ENCODE results near the gene CCL26. TPM values are rescaled to one million over a fixed set of nuclear protein-coding genes. Genes with fewer than 3 reads are reported as not detected.
"Not testable (repeated sequence)": the region's sequence is repeated elsewhere in the genome, so short reads cannot be mapped to it uniquely, and the experiment has no call there.

The CCL26 gene
- total and polyA plus RNA-seq, 2 of the 4 experiments (the other 2 are of a cell fraction): not detected

GRCh38 chr7:75783058-75783457, 11.0 kb upstream of the CCL26 start:
- H2BK120ac ChIP-seq (ENCODE audit: low read depth, low read length); H2BK15ac ChIP-seq (ENCODE audit: low read depth, low read length); H3K9me3 ChIP-seq (ENCODE audit: control insufficient read depth, insufficient read depth, low read length); BruUV-seq (replicated peaks); H2BK20ac ChIP-seq (ENCODE audit: low read depth, low read length); H3K79me1 ChIP-seq (ENCODE audit: low read depth in 1 of 2, low read length in 2 of 2); H4K5ac ChIP-seq (ENCODE audit: low read depth, low read length); H2AK5ac ChIP-seq (ENCODE audit: low read depth, low read length); H4K20me1 ChIP-seq (ENCODE audit: insufficient read depth, low read length); in situ Hi-C loops (cut with MboI; ENCODE audit: low sequenced_read_pairs); DNase-seq; H2AFZ ChIP-seq (replicated peaks; ENCODE audit: low read length, poor library complexity); H2AK9ac ChIP-seq (replicated peaks; ENCODE audit: low read depth, low read length, poor library complexity); H4K8ac ChIP-seq (ENCODE audit: low read depth in 2 of 2, low read length in 2 of 2); POLR2A ChIA-PET (ENCODE audit: unreplicated experiment); H3K36me3 ChIP-seq (ENCODE audit: control insufficient read depth, insufficient read depth, low read length); H3K27ac ChIP-seq (ENCODE audit: insufficient read depth, low read length); H3K18ac ChIP-seq (ENCODE audit: low read depth, low read length); H3K4ac ChIP-seq (ENCODE audit: low read depth, low read length); H3K4me2 ChIP-seq (ENCODE audit: low read depth, low read length); H4K91ac ChIP-seq (ENCODE audit: insufficient read depth, low read depth, low read length); H3K4me3 ChIP-seq (ENCODE audit: insufficient read depth, low read depth, low read length); H3K56ac ChIP-seq (ENCODE audit: extremely low read depth, insufficient read depth, low read length); CTCF ChIA-PET; H3K14ac ChIP-seq (replicated peaks; ENCODE audit: low read depth, low read length); ATAC-seq (ENCODE audit: low read depth); dilution Hi-C loops (cut with HindIII; ENCODE audit: low sequenced_read_pairs, unreplicated experiment); H2BK5ac ChIP-seq (ENCODE audit: low read depth, low read length, poor library complexity, severe bottlenecking); H3K23ac ChIP-seq (ENCODE audit: low read depth, low read length); intact Hi-C loops (cut with micrococcal nuclease); H3K4me1 ChIP-seq (ENCODE audit: control insufficient read depth, insufficient read depth, low read length); H3K9ac ChIP-seq (ENCODE audit: low read depth, low read length); H3K9me1 ChIP-seq (ENCODE audit: insufficient read depth, low read length): not testable (repeated sequence)
- no CpG with 5 or more reads among the region's 5 CpGs for WGBS, 2 experiments (ENCODE audit: extremely low coverage in 2 of 2, insufficient read length in 1 of 2)
- H3K27me3 ChIP-seq (ENCODE audit: control insufficient read depth, insufficient read depth, low read length): peaks cover 20% of the 10 kb centered on the region

- ATAC-seq (ENCODE audit: low read depth); H2BK120ac ChIP-seq (ENCODE audit: low read depth, low read length); H3K4me1 ChIP-seq (ENCODE audit: control insufficient read depth, insufficient read depth, low read length); intact Hi-C loops (cut with micrococcal nuclease); H3K4me3 ChIP-seq (ENCODE audit: insufficient read depth, low read depth, low read length); H4K91ac ChIP-seq (ENCODE audit: insufficient read depth, low read depth, low read length); H4K8ac ChIP-seq (ENCODE audit: low read depth in 2 of 2, low read length in 2 of 2); POLR2A ChIA-PET (ENCODE audit: unreplicated experiment); DNase-seq; H2BK20ac ChIP-seq (ENCODE audit: low read depth, low read length); H3K23ac ChIP-seq (ENCODE audit: low read depth, low read length); H3K18ac ChIP-seq (ENCODE audit: low read depth, low read length); BruUV-seq (replicated peaks); H3K9me1 ChIP-seq (ENCODE audit: insufficient read depth, low read length); H3K9ac ChIP-seq (ENCODE audit: low read depth, low read length); H3K4ac ChIP-seq (ENCODE audit: low read depth, low read length); H2AK9ac ChIP-seq (replicated peaks; ENCODE audit: low read depth, low read length, poor library complexity); dilution Hi-C loops (cut with HindIII; ENCODE audit: low sequenced_read_pairs, unreplicated experiment); H4K5ac ChIP-seq (ENCODE audit: low read depth, low read length); H2AK5ac ChIP-seq (ENCODE audit: low read depth, low read length); H2BK5ac ChIP-seq (ENCODE audit: low read depth, low read length, poor library complexity, severe bottlenecking); CTCF ChIA-PET; H3K9me3 ChIP-seq (ENCODE audit: control insufficient read depth, insufficient read depth, low read length); H2BK15ac ChIP-seq (ENCODE audit: low read depth, low read length); H3K27ac ChIP-seq (ENCODE audit: insufficient read depth, low read length); H2AFZ ChIP-seq (replicated peaks; ENCODE audit: low read length, poor library complexity); H3K4me2 ChIP-seq (ENCODE audit: low read depth, low read length); H4K20me1 ChIP-seq (ENCODE audit: insufficient read depth, low read length); in situ Hi-C loops (cut with MboI; ENCODE audit: low sequenced_read_pairs); H3K79me1 ChIP-seq (ENCODE audit: low read depth in 1 of 2, low read length in 2 of 2); H3K14ac ChIP-seq (replicated peaks; ENCODE audit: low read depth, low read length); H3K56ac ChIP-seq (ENCODE audit: extremely low read depth, insufficient read depth, low read length); H3K36me3 ChIP-seq (ENCODE audit: control insufficient read depth, insufficient read depth, low read length): not testable (repeated sequence)
- 66% methylated on average over 12 of the region's 14 CpGs; no CpG with 5 or more reads in 1 of the 2 experiments for WGBS, 2 experiments (ENCODE audit: extremely low coverage in 2 of 2, insufficient read length in 1 of 2)
- peaks cover 26% of the 10 kb centered on the region for H3K27me3 ChIP-seq (ENCODE audit: control insufficient read depth, insufficient read depth, low read length)
These were observed 8.7 kb upstream of the CCL26 start for GRCh38 chr7:75780647-75781273.
